GM18508 (cell line): ENCODE data around the gene PHLPP1.
"Not testable (repeated sequence)": the region's sequence is repeated elsewhere in the genome, so short reads cannot be mapped to it uniquely, and the experiment has no call there.

Source experiments
- ATAC-seq: cut with Tn5 transposase; IDR thresholded peaks from one replicate; pipeline ENCODE4 v1.9.1; 2021; ENCODE audit warnings: moderate number of reproducible peaks; ENCODE audit not compliant: insufficient read depth, unreplicated experiment

PHLPP1 gene

GRCh38 chr18:62740650-62741049 is 25.3 kb downstream of the PHLPP1 start:
- ATAC-seq = not testable (repeated sequence)

- no peak for ATAC-seq
Measured at GRCh38 chr18:62741118-62741566, 25.8 kb downstream of the PHLPP1 start.

- ATAC-seq = no peak
Measured at GRCh38 chr18:62741584-62741983, 26.2 kb downstream of the PHLPP1 start.

- ATAC-seq = no peak
Measured at GRCh38 chr18:62744076-62744968, 29.0 kb downstream of the PHLPP1 start.

- ATAC-seq = no peak
Measured at GRCh38 chr18:62745089-62745751, 29.9 kb downstream of the PHLPP1 start.

- no peak for ATAC-seq
Measured at GRCh38 chr18:62749389-62749788, 34.0 kb downstream of the PHLPP1 start.

GRCh38 chr18:62751341-62751821 is 36.0 kb downstream of the PHLPP1 start:
- no peak for ATAC-seq

- ATAC-seq = no peak
Measured at GRCh38 chr18:62751977-62752376, 36.6 kb downstream of the PHLPP1 start.

- no peak for ATAC-seq
Measured at GRCh38 chr18:62754026-62754425, 38.7 kb downstream of the PHLPP1 start.

- ATAC-seq = no peak
Measured at GRCh38 chr18:62755454-62755853, 40.1 kb downstream of the PHLPP1 start.

GRCh38 chr18:62755946-62756345 is 40.6 kb downstream of the PHLPP1 start:
- no peak for ATAC-seq

- ATAC-seq = no peak
Measured at GRCh38 chr18:62757399-62758010, 42.2 kb downstream of the PHLPP1 start.

- no peak for ATAC-seq
Measured at GRCh38 chr18:62758591-62758990, 43.2 kb downstream of the PHLPP1 start.

GRCh38 chr18:62759704-62760402 is 44.5 kb downstream of the PHLPP1 start:
- no peak for ATAC-seq

GRCh38 chr18:62760403-62760734 is 45.0 kb downstream of the PHLPP1 start:
- ATAC-seq = no peak

- ATAC-seq = no peak
Measured at GRCh38 chr18:62763101-62763521, 47.8 kb downstream of the PHLPP1 start.

- no peak for ATAC-seq
Measured at GRCh38 chr18:62766266-62766665, 50.9 kb downstream of the PHLPP1 start.

- no peak for ATAC-seq
Measured at GRCh38 chr18:62767321-62767720, 52.0 kb downstream of the PHLPP1 start.

- no peak for ATAC-seq
Measured at GRCh38 chr18:62767836-62768557, 52.7 kb downstream of the PHLPP1 start.

- ATAC-seq = no peak
Measured at GRCh38 chr18:62768558-62768943, 53.2 kb downstream of the PHLPP1 start.
